ENCODE results near the gene LTA4H.

The LTA4H gene

GRCh38 chr12:96033549-96034389 is 1.6 kb downstream of the LTA4H start:
- DNase-seq, result no peak

- DNase-seq, result no peak
Measured at GRCh38 chr12:96029826-96030225, 5.6 kb downstream of the LTA4H start.

GRCh38 chr12:96028538-96028937 is 6.8 kb downstream of the LTA4H start:
- no peak for DNase-seq

- DNase-seq, result no peak
Measured at GRCh38 chr12:96026331-96026730, 9.1 kb downstream of the LTA4H start.

GRCh38 chr12:96025518-96025917 is 9.9 kb downstream of the LTA4H start:
- DNase-seq, result no peak

GRCh38 chr12:96020314-96021003 is 14.9 kb downstream of the LTA4H start:
- no peak for DNase-seq

- DNase-seq, result no peak
Measured at GRCh38 chr12:96015672-96016071, 19.7 kb downstream of the LTA4H start.

- no peak for DNase-seq
Measured at GRCh38 chr12:96014943-96015599, 20.3 kb downstream of the LTA4H start.

GRCh38 chr12:96007729-96008128 is 27.7 kb downstream of the LTA4H start:
- DNase-seq, result no peak

GRCh38 chr12:96006727-96007126 is 28.7 kb downstream of the LTA4H start:
- DNase-seq, result no peak

GRCh38 chr12:96000858-96001257 is 34.5 kb downstream of the LTA4H start:
- DNase-seq, result no peak

- DNase-seq, result no peak
Measured at GRCh38 chr12:95999484-95999883, 35.9 kb downstream of the LTA4H start.

- DNase-seq, result peak in 5 of 6 experiments; percentile 5 to 65 (median 39)
Measured at GRCh38 chr12:95998611-95999286, 36.6 kb downstream of the LTA4H start.

- DNase-seq, result no peak
Measured at GRCh38 chr12:95997911-95998510, 37.4 kb downstream of the LTA4H start.

- DNase-seq, result no peak
Measured at GRCh38 chr12:95997276-95997675, 38.1 kb downstream of the LTA4H start.

- no peak for DNase-seq
Measured at GRCh38 chr12:95996034-95996658, 39.2 kb downstream of the LTA4H start, which contains the start of gene HAL. TSS of gene HAL (minus strand) at chr12:95996344. CDS start at chr12:95995910, 434 bp downstream.

GRCh38 chr12:95995238-95996031 is 40.0 kb downstream of the LTA4H start:
- DNase-seq, result no peak

GRCh38 chr12:95994476-95994875 is 40.9 kb downstream of the LTA4H start:
- DNase-seq, result no peak

GRCh38 chr12:95993907-95994306 is 41.5 kb downstream of the LTA4H start:
- DNase-seq, result no peak

GRCh38 chr12:95990136-95990535 is 45.3 kb downstream of the LTA4H start:
- DNase-seq, result no peak

GRCh38 chr12:95989504-95990123 is 45.8 kb downstream of the LTA4H start:
- no peak for DNase-seq

Measured in stimulated activated naive CD4-positive, alpha-beta T cell (primary cell).